SK-N-SH treated with all-trans-retinoic acid at 6 μM for 48 hours (cell line): Measurements from ENCODE around the gene C17orf75.

Source experiments
- ARNTL ChIP-seq: fragments of 450-650 bp; formaldehyde crosslinking; IDR thresholded peaks from 2 replicates; pipeline ENCODE4 v1.5.0; 2020; ENCODE audit warnings: low read depth, mild to moderate bottlenecking, moderate library complexity, borderline replicate concordance
- CSDC2 ChIP-seq: fragments of 250-450 bp; sonication (Bioruptor Pico); IDR thresholded peaks from 2 replicates; pipeline ENCODE4 v1.5.0; 2020; ENCODE audit warnings: mild to moderate bottlenecking, moderate library complexity
- ESRRG ChIP-seq: fragments of 250-450 bp; sonication (Bioruptor Pico); IDR thresholded peaks from 2 replicates; pipeline ENCODE4 v1.6.1; 2021; ENCODE audit warnings: mild to moderate bottlenecking
- RARB ChIP-seq: fragments of 250-450 bp; sonication (Bioruptor Pico); IDR thresholded peaks from 2 replicates; pipeline ENCODE4 v1.8.0; 2021; ENCODE audit warnings: mild to moderate bottlenecking, moderate library complexity
- TOX ChIP-seq: fragments of 250-450 bp; sonication (Bioruptor Pico); IDR thresholded peaks from 2 replicates; pipeline ENCODE4 v1.8.0; 2021; ENCODE audit warnings: mild to moderate bottlenecking, moderate library complexity, borderline replicate concordance
- ZC3H10 ChIP-seq: fragments of 250-450 bp; sonication (Bioruptor Pico); IDR thresholded peaks from 2 replicates; pipeline ENCODE4 v1.5.1; 2021; ENCODE audit warnings: mild to moderate bottlenecking, moderate library complexity
- ZFP30 ChIP-seq: fragments of 450-650 bp; formaldehyde crosslinking; IDR thresholded peaks from 2 replicates; pipeline ENCODE4 v1.5.0; 2022; ENCODE audit warnings: mild to moderate bottlenecking, moderate library complexity
- ZNF565 ChIP-seq: fragments of 450-650 bp; formaldehyde crosslinking; conservative IDR thresholded peaks from 2 replicates; pipeline ENCODE4 v1.5.0; 2020; ENCODE audit warnings: low read depth, mild to moderate bottlenecking, moderate library complexity
- ZNF8 ChIP-seq: fragments of 450-650 bp; formaldehyde crosslinking; IDR thresholded peaks from 2 replicates; pipeline ENCODE4 v1.5.0; 2020; ENCODE audit warnings: mild to moderate bottlenecking, moderate library complexity
- TF ChIP-seq, protein P1 (sequence below): fragments of 250-450 bp; sonication (Bioruptor Pico); IDR thresholded peaks from 2 replicates; pipeline ENCODE4 v1.8.0; 2020; ENCODE audit warnings: mild to moderate bottlenecking, moderate library complexity, borderline replicate concordance
- TF ChIP-seq, protein P2 (sequence below): fragments of 250-450 bp; sonication (Bioruptor Pico); IDR thresholded peaks from 2 replicates; pipeline ENCODE4 v1.5.1; 2020; ENCODE audit warnings: low read depth, mild to moderate bottlenecking, moderate library complexity
- TF ChIP-seq, protein P3 (sequence below): fragments of 250-450 bp; sonication (Bioruptor Pico); IDR thresholded peaks from 2 replicates; pipeline ENCODE4 v1.8.0; 2021; ENCODE audit warnings: low read depth, mild to moderate bottlenecking, moderate library complexity, borderline replicate concordance
- TF ChIP-seq, protein P4 (sequence below): fragments of 250-450 bp; sonication (Bioruptor Pico); IDR thresholded peaks from 2 replicates; pipeline ENCODE4 v1.5.1; 2021; ENCODE audit warnings: mild to moderate bottlenecking, moderate library complexity

DNA sequence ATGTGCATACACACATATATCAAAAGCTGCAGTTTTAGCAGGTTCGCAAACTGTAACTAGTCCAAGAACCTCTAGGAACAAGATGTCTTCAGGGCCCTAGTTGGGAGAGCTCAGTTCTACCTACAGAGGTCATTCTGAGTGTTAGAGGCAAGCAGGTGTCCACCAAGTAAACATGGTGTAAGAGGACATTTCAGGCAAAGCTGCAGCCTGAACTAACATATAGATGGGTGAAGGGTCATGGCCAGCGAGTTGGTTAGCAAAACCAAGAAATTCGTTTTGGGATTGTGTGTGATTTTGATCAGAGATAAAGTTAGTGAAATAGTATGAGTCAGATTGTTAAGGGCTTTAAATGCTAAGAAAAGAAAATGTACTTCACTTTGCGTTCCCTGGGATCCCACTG is 24.6 kb downstream of the C17orf75 start:
- TF ChIP-seq, protein P1, sequence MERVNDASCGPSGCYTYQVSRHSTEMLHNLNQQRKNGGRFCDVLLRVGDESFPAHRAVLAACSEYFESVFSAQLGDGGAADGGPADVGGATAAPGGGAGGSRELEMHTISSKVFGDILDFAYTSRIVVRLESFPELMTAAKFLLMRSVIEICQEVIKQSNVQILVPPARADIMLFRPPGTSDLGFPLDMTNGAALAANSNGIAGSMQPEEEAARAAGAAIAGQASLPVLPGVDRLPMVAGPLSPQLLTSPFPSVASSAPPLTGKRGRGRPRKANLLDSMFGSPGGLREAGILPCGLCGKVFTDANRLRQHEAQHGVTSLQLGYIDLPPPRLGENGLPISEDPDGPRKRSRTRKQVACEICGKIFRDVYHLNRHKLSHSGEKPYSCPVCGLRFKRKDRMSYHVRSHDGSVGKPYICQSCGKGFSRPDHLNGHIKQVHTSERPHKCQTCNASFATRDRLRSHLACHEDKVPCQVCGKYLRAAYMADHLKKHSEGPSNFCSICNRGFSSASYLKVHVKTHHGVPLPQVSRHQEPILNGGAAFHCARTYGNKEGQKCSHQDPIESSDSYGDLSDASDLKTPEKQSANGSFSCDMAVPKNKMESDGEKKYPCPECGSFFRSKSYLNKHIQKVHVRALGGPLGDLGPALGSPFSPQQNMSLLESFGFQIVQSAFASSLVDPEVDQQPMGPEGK (CRISPR knock-in tag) = no peak
- TF ChIP-seq ZNF8 (no peak), CSDC2 (no peak), ZNF565 (CRISPR knock-in tag) (no peak), ZC3H10 (CRISPR knock-in tag) (no peak), RARB (CRISPR knock-in tag) (no peak), ESRRG (CRISPR knock-in tag) (no peak), ZFP30 (CRISPR knock-in tag) (no peak), ARNTL (CRISPR knock-in tag) (no peak), TOX (CRISPR knock-in tag) (no peak)
- TF ChIP-seq, protein P2, sequence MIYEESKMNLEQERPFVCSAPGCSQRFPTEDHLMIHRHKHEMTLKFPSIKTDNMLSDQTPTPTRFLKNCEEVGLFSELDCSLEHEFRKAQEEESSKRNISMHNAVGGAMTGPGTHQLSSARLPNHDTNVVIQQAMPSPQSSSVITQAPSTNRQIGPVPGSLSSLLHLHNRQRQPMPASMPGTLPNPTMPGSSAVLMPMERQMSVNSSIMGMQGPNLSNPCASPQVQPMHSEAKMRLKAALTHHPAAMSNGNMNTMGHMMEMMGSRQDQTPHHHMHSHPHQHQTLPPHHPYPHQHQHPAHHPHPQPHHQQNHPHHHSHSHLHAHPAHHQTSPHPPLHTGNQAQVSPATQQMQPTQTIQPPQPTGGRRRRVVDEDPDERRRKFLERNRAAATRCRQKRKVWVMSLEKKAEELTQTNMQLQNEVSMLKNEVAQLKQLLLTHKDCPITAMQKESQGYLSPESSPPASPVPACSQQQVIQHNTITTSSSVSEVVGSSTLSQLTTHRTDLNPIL (CRISPR knock-in tag) = no peak
- TF ChIP-seq, protein P3, sequence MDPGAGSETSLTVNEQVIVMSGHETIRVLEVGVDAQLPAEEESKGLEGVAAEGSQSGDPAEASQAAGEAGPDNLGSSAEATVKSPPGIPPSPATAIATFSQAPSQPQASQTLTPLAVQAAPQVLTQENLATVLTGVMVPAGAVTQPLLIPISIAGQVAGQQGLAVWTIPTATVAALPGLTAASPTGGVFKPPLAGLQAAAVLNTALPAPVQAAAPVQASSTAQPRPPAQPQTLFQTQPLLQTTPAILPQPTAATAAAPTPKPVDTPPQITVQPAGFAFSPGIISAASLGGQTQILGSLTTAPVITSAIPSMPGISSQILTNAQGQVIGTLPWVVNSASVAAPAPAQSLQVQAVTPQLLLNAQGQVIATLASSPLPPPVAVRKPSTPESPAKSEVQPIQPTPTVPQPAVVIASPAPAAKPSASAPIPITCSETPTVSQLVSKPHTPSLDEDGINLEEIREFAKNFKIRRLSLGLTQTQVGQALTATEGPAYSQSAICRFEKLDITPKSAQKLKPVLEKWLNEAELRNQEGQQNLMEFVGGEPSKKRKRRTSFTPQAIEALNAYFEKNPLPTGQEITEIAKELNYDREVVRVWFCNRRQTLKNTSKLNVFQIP (CRISPR knock-in tag) = no peak
- TF ChIP-seq, protein P4, sequence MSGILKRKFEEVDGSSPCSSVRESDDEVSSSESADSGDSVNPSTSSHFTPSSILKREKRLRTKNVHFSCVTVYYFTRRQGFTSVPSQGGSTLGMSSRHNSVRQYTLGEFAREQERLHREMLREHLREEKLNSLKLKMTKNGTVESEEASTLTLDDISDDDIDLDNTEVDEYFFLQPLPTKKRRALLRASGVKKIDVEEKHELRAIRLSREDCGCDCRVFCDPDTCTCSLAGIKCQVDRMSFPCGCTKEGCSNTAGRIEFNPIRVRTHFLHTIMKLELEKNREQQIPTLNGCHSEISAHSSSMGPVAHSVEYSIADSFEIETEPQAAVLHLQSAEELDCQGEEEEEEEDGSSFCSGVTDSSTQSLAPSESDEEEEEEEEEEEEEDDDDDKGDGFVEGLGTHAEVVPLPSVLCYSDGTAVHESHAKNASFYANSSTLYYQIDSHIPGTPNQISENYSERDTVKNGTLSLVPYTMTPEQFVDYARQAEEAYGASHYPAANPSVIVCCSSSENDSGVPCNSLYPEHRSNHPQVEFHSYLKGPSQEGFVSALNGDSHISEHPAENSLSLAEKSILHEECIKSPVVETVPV (CRISPR knock-in tag) = no peak
